ENCODE results near the gene SHLD1.

The SHLD1 gene

GRCh38 chr20:5757949-5758348, 7.7 kb downstream of the SHLD1 start:
- Histone ChIP-seq H3K4me2 (ENCODE audit: insufficient read depth, low read length) (no peak overlapping the region), H3K9ac (ENCODE audit: low read depth, low read length) (no peak overlapping the region), H3K27me3 (ENCODE audit: insufficient read depth, low read length, poor library complexity) (no peaks in the 10 kb centered on the region), H3K36me3 (ENCODE audit: insufficient read depth, low read length) (peaks cover 30% of the 10 kb centered on the region; the same call in 1 of the 2 replicates), H4K20me1 (ENCODE audit: insufficient read depth, low read length) (no peaks in the 10 kb centered on the region), H3K79me2 (ENCODE audit: insufficient read depth, low read length) (peaks cover 9% of the 10 kb centered on the region; the same call in 1 of the 2 replicates), H3K9me3 (ENCODE audit: insufficient read depth, low read length, severe bottlenecking) (no peaks in the 10 kb centered on the region), H2AFZ (ENCODE audit: low read depth, low read length) (no peak overlapping the region), H3K4me3 (ENCODE audit: low read depth in 1 of 2, low read length in 2 of 2) (no peak overlapping the region), H3K4me1 (ENCODE audit: insufficient read depth, low read length) (no peaks in the 10 kb centered on the region), H3K27ac (ENCODE audit: low read length) (no peak overlapping the region)
- DNase-seq (no peak), ATAC-seq (ENCODE audit: insufficient read depth, low read depth) (no peak)
- no peak for TF ChIP-seq CTCF (IDR thresholded peaks at IDR 0.05; ENCODE audit: borderline replicate concordance, extremely low read depth, low read length, poor library complexity, severe bottlenecking)
- no peak for TF ChIP-seq EZH2 (IDR thresholded peaks at IDR 0.05; ENCODE audit: borderline replicate concordance, low read depth, low read length, severe bottlenecking)

DNA sequence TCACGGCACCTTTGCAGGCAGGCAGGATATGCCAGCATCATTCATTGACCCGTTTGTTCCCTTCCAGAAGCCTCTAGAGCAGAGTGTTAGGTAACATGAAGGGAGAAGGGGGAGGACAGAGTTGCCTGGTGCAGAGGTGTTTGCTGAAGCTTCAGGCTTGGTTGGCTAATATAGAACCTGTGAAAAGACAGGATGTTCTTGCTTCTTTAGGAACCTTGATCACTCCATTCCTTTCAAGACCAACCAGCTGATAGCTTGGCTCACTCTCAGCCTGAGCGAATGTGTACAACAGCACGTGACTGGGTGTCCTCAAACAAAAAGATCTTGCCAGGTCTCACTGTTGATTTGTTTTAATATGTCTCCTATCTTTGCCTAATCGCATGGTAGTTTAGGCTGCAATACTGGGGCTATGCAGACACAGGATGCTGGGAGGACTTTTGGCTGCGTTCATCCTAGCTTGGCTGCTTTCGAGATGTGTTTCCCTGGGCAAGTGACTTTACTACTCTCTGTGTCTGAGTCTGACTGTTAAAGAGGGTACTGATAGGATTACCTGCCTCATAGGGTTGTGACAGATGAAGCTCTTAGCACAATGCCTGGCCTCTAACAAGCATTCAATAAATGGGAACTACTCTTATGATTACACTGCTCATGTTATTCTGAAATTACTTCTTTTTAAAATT, 16.0 kb downstream of the SHLD1 start:
- DNase-seq (no peak), ATAC-seq (ENCODE audit: insufficient read depth, low read depth) (no peak)
- H3K27me3 ChIP-seq (ENCODE audit: insufficient read depth, low read length, poor library complexity), result no peaks in the 10 kb centered on the region
- H3K36me3 ChIP-seq (ENCODE audit: insufficient read depth, low read length), result peaks cover 10% of the 10 kb centered on the region; the same call in 1 of the 2 replicates
- H3K4me1 ChIP-seq (ENCODE audit: insufficient read depth, low read length), result peaks cover 9% of the 10 kb centered on the region; the same call in 1 of the 2 replicates
- no peaks in the 10 kb centered on the region for H4K20me1 ChIP-seq (ENCODE audit: insufficient read depth, low read length)
- no peak overlapping the region for H3K4me3 ChIP-seq (ENCODE audit: low read depth in 1 of 2, low read length in 2 of 2)
- peaks cover 4% of the 10 kb centered on the region for H3K79me2 ChIP-seq (ENCODE audit: insufficient read depth, low read length)
- no peak for TF ChIP-seq EZH2 (IDR thresholded peaks at IDR 0.05; ENCODE audit: borderline replicate concordance, low read depth, low read length, severe bottlenecking)
- H3K4me2 ChIP-seq (ENCODE audit: insufficient read depth, low read length), result no peak overlapping the region
- H3K27ac ChIP-seq (ENCODE audit: low read length), result no peak overlapping the region
- no peak overlapping the region for H2AFZ ChIP-seq (ENCODE audit: low read depth, low read length)
- H3K9me3 ChIP-seq (ENCODE audit: insufficient read depth, low read length, severe bottlenecking), result no peaks in the 10 kb centered on the region
- H3K9ac ChIP-seq (ENCODE audit: low read depth, low read length), result no peak overlapping the region

DNA sequence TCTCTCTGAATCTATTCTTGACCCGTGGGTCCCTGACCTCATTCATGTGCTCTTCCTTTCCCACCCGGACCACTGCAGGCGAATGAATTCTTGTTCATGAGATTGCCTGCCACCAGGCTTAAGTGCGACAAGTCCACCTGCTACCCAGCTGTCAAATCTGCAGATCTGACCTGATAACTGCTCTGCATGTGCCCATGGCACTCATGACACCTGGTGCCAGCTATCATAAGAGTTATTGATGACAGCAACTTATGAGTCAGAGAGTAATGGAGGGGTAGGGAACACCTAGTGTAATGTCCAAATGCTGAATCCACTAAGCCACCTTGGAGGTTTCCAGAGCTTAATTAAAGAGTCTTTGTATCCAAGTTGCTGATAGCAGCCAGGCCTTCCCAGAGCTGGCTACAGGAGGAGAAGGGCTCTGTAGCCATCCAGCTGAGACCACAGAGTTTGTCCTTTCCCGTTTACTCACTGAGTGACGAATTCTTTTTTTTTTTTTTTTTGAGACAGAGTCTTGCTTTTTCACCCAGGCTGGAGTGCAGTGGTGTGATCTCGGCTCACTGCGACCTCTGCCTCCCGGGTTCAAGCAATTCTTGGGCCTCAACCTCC, 17.4 kb downstream of the SHLD1 start:
- no peak overlapping the region for H3K27ac ChIP-seq (ENCODE audit: low read length)

More for the DNA sequence above, 17.4 kb downstream of the SHLD1 start:
- no peak for TF ChIP-seq CTCF (IDR thresholded peaks at IDR 0.05; ENCODE audit: borderline replicate concordance, extremely low read depth, low read length, poor library complexity, severe bottlenecking)
- TF ChIP-seq EZH2 (IDR thresholded peaks at IDR 0.05; ENCODE audit: borderline replicate concordance, low read depth, low read length, severe bottlenecking), result no peak
- Histone ChIP-seq H3K27me3 (ENCODE audit: insufficient read depth, low read length, poor library complexity) (no peaks in the 10 kb centered on the region), H3K4me2 (ENCODE audit: insufficient read depth, low read length) (no peak overlapping the region), H3K79me2 (ENCODE audit: insufficient read depth, low read length) (peaks cover 4% of the 10 kb centered on the region), H3K36me3 (ENCODE audit: insufficient read depth, low read length) (peaks cover 4% of the 10 kb centered on the region; the same call in 1 of the 2 replicates), H3K9ac (ENCODE audit: low read depth, low read length) (no peak overlapping the region), H3K4me3 (ENCODE audit: low read depth in 1 of 2, low read length in 2 of 2) (no peak overlapping the region), H3K4me1 (ENCODE audit: insufficient read depth, low read length) (peaks cover 9% of the 10 kb centered on the region; the same call in 1 of the 2 replicates), H3K9me3 (ENCODE audit: insufficient read depth, low read length, severe bottlenecking) (no peaks in the 10 kb centered on the region), H4K20me1 (ENCODE audit: insufficient read depth, low read length) (no peaks in the 10 kb centered on the region), H2AFZ (ENCODE audit: low read depth, low read length) (no peak overlapping the region)
- ATAC-seq (ENCODE audit: insufficient read depth, low read depth) (no peak), DNase-seq (no peak)

All from DND-41 (cell line).